GM12878 (cell line): ENCODE results near the gene CCDC88C. TPM values are rescaled to one million over a fixed set of nuclear protein-coding genes. Genes with fewer than 3 reads are reported as not detected.

Experiments used
- EP300 ChIP-seq, 2 experiments: fragments of 150-350 bp in 1 of 2; IDR thresholded peaks; 2 replicates each; pipeline ENCODE4 v1.6.1; 2011 to 2012; ENCODE audit warnings: low read depth in 2 of 2, low read length in 2 of 2, borderline replicate concordance in 1 of 2, improper control_type of control experiment in 1 of 2, inconsistent platforms in 1 of 2; ENCODE audit not compliant: control insufficient read depth in 1 of 2
- NR2C1 ChIP-seq: fragments of 450-650 bp; IDR thresholded peaks from 2 replicates; pipeline ENCODE4 v1.6.1; 2017; ENCODE audit warnings: antibody characterized with exemption, mild to moderate bottlenecking, moderate library complexity
- POLR2AphosphoS5 ChIP-seq: IDR thresholded peaks from 2 replicates; pipeline ENCODE4 v1.6.1; 2011; ENCODE audit warnings: mild to moderate bottlenecking, low read length, inconsistent platforms
- REST ChIP-seq: IDR thresholded peaks from 2 replicates; pipeline ENCODE4 v1.6.1; 2012; ENCODE audit warnings: mild to moderate bottlenecking, low read depth, low read length
- ZNF217 ChIP-seq: fragments of 450-650 bp; IDR thresholded peaks from 2 replicates; pipeline ENCODE4 v1.6.1; 2017; ENCODE audit warnings: antibody characterized with exemption, mild to moderate bottlenecking
- ZNF274 ChIP-seq: IDR thresholded peaks from one replicate; pipeline ENCODE4 v1.8.0; 2011; ENCODE audit not compliant: insufficient read length, insufficient read depth
- polyA plus RNA-seq, 11 experiments: library from polyadenylated mRNA; depleted of rRNA in 4 of 11; unstranded in 6 of 11; stranded (reverse) in 5 of 11; fragments of >200 nt; fragmentation: Nextera tagmentation in 4 of 11; fragmentation: Illumina TruSeq in 1 of 11; extraction: Ambion mirVana in 4 of 11; extraction: Trizol in 1 of 11; gene quantifications; 1 replicate in 1 of 11; 2 replicates in 10 of 11; pipeline versions ENCODE4 v1.2.1 to v1.2.3, GENCODE V29; 2011 to 2016; ENCODE audit warnings: inconsistent platforms in 2 of 11, missing spikeins in 2 of 11, low read depth in 1 of 11
- total RNA-seq, 4 experiments: library from RNA; depleted of rRNA in 3 of 4; stranded (reverse); fragments of >200 nt in 3 of 4; fragmentation: Illumina TruSeq in 1 of 4; extraction: Trizol in 1 of 4; gene quantifications; 2 replicates each; pipeline versions ENCODE4 v1.2.1 to v1.2.3, GENCODE V29; 2013 to 2021
- TF ChIP-seq, protein P1 (sequence below): fragments of 450-650 bp; formaldehyde crosslinking; IDR thresholded peaks from 2 replicates; pipeline ENCODE4 v1.4.0; 2022; ENCODE audit warnings: mild to moderate bottlenecking, moderate library complexity

Gene CCDC88C
- total and polyA plus RNA-seq, 10 of the 15 experiments (the other 5 are each of a cell fraction or from before 2014, with no cell fraction given), result 4.0 to 79.6 (median 36.6) TPM

- no peak for TF ChIP-seq REST
- no peak for TF ChIP-seq ZNF217
- TF ChIP-seq NR2C1, result no peak
- TF ChIP-seq ZNF274, result no peak
- TF ChIP-seq EP300 (IDR thresholded peaks at IDR 0.05; ENCODE audit: borderline replicate concordance in 1 of 2, control insufficient read depth in 1 of 2, low read depth in 2 of 2, low read length in 2 of 2), result no peak
- no peak for TF ChIP-seq POLR2AphosphoS5
- TF ChIP-seq, protein P1, sequence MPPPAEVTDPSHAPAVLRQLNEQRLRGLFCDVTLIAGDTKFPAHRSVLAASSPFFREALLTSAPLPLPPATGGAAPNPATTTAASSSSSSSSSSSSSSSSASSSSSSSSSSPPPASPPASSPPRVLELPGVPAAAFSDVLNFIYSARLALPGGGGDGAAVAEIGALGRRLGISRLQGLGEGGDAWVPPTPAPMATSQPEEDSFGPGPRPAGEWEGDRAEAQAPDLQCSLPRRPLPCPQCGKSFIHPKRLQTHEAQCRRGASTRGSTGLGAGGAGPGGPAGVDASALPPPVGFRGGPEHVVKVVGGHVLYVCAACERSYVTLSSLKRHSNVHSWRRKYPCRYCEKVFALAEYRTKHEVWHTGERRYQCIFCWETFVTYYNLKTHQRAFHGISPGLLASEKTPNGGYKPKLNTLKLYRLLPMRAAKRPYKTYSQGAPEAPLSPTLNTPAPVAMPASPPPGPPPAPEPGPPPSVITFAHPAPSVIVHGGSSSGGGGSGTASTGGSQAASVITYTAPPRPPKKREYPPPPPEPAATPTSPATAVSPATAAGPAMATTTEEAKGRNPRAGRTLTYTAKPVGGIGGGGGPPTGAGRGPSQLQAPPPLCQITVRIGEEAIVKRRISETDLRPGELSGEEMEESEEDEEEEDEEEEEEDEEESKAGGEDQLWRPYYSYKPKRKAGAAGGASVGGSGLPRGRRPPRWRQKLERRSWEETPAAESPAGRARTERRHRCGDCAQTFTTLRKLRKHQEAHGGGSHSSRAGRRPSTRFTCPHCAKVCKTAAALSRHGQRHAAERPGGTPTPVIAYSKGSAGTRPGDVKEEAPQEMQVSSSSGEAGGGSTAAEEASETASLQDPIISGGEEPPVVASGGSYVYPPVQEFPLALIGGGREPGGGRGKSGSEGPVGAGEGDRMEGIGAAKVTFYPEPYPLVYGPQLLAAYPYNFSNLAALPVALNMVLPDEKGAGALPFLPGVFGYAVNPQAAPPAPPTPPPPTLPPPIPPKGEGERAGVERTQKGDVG (CRISPR knock-in tag), result no peak
- TF ChIP-seq, all 136 proteins: peak for 0
Measured at GRCh38 chr14:91279354-91279753, 138.3 kb downstream of the CCDC88C start (continued).
